ENCODE results near the gene IL23A.

GRCh38 chr12:56333679-56334489 is 4.8 kb upstream of the IL23A start, which contains the start of gene PAN2:
- TF ChIP-seq, protein P1, sequence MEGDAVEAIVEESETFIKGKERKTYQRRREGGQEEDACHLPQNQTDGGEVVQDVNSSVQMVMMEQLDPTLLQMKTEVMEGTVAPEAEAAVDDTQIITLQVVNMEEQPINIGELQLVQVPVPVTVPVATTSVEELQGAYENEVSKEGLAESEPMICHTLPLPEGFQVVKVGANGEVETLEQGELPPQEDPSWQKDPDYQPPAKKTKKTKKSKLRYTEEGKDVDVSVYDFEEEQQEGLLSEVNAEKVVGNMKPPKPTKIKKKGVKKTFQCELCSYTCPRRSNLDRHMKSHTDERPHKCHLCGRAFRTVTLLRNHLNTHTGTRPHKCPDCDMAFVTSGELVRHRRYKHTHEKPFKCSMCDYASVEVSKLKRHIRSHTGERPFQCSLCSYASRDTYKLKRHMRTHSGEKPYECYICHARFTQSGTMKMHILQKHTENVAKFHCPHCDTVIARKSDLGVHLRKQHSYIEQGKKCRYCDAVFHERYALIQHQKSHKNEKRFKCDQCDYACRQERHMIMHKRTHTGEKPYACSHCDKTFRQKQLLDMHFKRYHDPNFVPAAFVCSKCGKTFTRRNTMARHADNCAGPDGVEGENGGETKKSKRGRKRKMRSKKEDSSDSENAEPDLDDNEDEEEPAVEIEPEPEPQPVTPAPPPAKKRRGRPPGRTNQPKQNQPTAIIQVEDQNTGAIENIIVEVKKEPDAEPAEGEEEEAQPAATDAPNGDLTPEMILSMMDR (IDR thresholded peaks at IDR 0.05): peak; percentile 12 to 56 (median 40)
- TF ChIP-seq POLR2A (IDR thresholded peaks at IDR 0.05): peak in 1 of 2 donors; percentile 90

Data from thyroid gland (tissue), 4 donors.